MM.1S (cell line): ENCODE measurements around the gene ARHGAP25.

Source experiments
- CTCF ChIP-seq: fragments of 300-600 bp; sonication (generic); IDR thresholded peaks from 2 replicates; pipeline ENCODE4 v1.5.1; 2016; ENCODE audit warnings: antibody characterized with exemption, low read length, mixed read lengths
- EZH2 ChIP-seq: fragments of 300-600 bp; sonication (generic); optimal IDR thresholded peaks from 2 replicates; pipeline ENCODE3; 2017; ENCODE audit warnings: low read depth, mild to moderate bottlenecking, antibody characterized with exemption, low read length, mixed read lengths
- EZH2phosphoT487 ChIP-seq: fragments of 300-600 bp; sonication (generic); IDR thresholded peaks from 2 replicates; pipeline ENCODE4 v1.6.1; 2018; ENCODE audit warnings: antibody characterized with exemption, low read length

GRCh38 chr2:68800027-68800401 lies 65.4 kb downstream of the ARHGAP25 start:
- no peak for TF ChIP-seq CTCF
- TF ChIP-seq EZH2: no peak
- TF ChIP-seq EZH2phosphoT487: no peak
